GM12801 (cell line): ENCODE measurements around the gene DBP.

Experiments
- TF ChIP-seq, protein P1 (sequence below): IDR thresholded peaks from one replicate; pipeline ENCODE4 v1.5.1; 2011; ENCODE audit warnings: control low read depth; ENCODE audit not compliant: insufficient read length; ENCODE audit errors: extremely low read depth

DBP gene

DNA sequence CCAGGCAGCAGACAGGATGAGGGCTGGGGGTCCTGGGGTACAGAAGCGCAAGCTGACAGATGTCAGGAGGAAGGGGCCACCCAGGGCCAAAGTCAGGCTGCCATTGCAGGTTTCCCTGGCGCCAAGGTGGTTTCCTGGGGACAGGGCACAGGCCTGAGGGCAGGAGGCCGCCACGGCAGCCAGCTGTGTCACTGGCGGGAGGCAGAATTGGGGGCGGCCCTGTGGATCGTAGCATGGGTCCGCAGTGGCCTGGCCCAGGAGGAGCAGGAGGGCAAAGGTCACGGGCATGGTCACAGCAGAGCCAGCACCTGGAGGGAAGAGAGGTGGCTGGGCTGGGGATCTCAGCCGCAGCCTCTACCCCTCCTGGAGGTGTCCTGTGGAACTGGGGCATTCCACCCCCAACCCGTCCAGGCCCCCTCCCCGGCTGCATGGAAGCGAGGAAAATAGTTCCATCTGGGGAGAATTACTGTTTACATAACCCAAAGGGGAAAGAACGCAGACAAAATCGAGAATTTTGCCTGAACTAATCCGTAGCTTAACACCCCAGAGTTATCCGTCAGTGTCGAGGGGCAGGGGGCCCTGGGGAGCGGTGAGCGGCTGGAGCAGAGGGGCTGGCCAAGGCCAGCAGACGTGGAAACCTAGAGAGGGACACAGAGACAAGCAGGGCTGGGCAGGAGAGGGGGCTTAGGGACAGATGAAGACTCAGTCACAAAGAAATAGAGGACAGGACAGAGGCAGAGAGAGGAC lies 33.7 kb upstream of the DBP start:
- TF ChIP-seq, protein P1, sequence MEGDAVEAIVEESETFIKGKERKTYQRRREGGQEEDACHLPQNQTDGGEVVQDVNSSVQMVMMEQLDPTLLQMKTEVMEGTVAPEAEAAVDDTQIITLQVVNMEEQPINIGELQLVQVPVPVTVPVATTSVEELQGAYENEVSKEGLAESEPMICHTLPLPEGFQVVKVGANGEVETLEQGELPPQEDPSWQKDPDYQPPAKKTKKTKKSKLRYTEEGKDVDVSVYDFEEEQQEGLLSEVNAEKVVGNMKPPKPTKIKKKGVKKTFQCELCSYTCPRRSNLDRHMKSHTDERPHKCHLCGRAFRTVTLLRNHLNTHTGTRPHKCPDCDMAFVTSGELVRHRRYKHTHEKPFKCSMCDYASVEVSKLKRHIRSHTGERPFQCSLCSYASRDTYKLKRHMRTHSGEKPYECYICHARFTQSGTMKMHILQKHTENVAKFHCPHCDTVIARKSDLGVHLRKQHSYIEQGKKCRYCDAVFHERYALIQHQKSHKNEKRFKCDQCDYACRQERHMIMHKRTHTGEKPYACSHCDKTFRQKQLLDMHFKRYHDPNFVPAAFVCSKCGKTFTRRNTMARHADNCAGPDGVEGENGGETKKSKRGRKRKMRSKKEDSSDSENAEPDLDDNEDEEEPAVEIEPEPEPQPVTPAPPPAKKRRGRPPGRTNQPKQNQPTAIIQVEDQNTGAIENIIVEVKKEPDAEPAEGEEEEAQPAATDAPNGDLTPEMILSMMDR: no peak

DNA sequence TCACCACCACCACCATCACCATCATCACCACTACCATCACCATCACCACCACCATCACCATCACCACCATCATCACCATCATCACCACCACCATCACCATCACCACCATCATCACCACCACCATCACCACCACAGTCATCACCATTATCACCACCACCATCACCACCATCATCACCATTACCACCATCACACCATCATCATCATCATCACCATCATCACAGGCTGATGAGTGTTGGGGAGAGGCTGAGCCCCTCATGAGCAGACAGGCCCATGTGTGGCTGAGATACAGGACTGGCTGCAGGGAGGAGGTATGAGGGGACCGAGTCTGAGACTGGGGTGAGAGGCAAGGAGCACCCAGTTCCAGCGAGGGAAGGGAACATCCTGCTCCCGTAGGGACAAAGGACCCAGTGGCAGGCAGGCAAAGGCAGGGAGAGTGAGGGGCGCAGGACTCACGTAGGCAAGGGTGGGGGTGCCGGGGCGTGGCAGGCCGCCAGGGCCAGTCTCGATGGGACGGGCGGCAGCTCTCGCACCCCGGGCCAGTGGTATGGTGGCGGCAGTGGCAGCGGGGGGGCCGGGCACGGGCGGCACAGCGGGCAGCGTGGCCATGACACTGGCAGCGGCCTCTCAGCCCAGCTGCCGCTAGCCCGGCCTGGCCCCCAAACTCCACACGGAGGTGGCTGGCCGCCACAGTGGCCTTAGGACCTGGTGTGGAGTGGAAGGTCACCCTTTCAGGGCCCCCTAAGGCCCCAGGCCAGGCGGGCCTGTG lies 32.9 kb upstream of the DBP start:
- TF ChIP-seq, protein P1: no peak

DNA sequence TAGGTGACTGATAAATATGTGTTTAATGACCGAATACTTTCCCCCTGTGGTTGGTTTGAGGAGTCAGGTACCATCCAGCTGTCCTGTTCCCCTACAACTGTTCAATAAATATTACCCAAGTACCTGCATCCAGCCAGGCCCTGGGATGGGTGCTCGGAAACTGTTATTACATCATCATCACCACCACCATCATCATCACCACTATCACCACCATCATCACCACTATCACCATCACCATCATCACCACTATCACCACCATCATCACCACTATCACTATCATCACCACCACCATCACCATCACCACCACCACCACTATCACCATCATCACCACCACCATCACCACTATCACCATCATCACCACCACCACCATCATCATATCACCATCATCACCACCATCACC lies 31.6 kb upstream of the DBP start:
- TF ChIP-seq, protein P1: no peak

DNA sequence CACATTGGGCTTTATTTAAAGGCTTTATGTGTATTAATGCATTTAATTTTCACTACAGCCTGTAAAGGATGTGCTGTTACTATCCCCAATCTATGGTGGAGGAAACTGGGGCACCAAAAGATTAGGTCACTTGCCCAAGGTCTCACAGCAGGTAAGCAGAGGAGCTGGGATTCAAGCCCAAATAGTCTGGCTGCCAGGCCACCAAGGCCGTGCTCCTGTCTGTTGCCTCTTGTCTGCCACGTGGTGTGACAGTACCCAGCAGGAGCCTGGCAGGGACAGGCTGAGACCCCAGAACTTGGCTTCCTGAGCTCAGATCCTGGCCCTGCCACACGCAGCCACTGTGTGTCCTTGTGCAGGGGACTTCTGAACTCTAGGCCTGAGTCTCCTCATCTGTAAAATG lies 31.2 kb upstream of the DBP start:
- TF ChIP-seq, protein P1: no peak

DNA sequence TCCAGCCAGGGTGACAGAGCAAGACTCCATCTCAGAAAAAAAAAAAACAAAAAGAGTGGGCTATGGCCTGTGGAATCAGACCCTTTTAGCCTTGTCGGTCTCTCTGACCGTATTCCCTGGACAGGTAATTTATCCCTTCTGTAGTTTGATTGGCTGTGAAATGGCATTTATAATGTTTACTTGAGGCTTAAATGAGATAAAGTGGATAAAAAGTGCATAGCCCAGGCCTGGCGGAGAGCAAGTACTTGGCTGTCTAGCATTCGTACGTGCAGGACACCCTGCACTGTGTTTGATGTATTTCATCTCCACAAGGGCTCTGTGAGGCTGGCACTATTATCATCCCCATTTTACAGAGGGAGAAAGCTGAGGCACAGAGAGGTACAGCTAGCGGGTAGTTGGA lies 28.6 kb upstream of the DBP start:
- TF ChIP-seq, protein P1: no peak

DNA sequence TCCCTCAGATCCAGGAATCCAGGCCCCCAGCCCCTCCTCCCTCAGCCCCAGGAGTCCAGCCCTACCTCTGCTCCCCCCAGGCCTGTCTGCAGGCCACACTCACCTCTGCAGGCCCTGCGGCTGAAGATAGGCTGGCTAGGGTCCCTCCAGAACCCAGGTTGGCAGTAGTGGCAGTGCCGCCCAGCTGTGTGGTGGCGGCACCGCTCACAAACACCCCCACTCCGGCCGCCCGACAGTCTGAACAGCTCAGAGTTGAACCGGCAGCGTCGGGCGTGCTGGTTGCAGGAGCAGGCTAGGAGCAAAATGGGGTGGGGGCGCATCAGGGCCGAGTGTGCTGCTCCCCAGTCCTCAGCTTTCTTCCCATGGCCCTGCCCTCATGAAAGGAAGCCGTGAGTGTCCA lies 27.3 kb upstream of the DBP start:
- TF ChIP-seq, protein P1: no peak

DNA sequence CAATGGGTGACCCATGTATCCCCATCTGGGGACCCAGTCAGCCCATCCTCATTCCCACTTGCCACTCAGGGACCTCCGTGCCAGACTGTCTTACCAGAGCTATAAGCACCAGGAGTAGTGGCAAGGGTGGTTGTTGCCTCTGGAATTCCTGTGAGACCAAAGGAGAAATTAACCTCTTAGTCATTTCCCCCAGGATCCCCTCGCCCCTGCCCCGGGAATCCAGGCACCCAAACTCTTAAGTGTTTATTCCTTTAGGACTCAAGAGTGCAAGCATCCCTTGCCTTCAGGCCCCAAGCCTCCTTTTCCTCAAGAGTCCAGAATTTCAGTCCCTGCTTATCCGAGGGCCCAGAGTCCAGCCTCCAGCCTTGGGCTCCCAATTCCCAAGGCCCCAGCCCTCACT lies 26.5 kb upstream of the DBP start:
- TF ChIP-seq, protein P1: no peak
